ENCODE measurements around the gene OR4Q2. TPM values are rescaled to one million over a fixed set of nuclear protein-coding genes. Genes with fewer than 3 reads are reported as not detected.
"Not testable (repeated sequence)": the region's sequence is repeated elsewhere in the genome, so short reads cannot be mapped to it uniquely, and the experiment has no call there.

The OR4Q2 gene
- total RNA-seq (2014; rRNA removed; shearing (Covaris generic)): not detected in 2 replicates
- not detected in 2 replicates for total RNA-seq (2022)
- Bru-seq, nascent RNA: not detected
- not detected for BruChase-seq, experiment 1, labeled RNA remaining after a 6-hour chase
- BruChase-seq, experiment 2, labeled RNA remaining after a 2-hour chase: not detected
- long read RNA-seq: 0 reads

GRCh38 chr14:20001863-20002262 is at the start of gene OR4Q2:
Gene OR4Q2 (plus strand): TSS chr14:20002163.
- Histone ChIP-seq H3K27ac (ENCODE audit: low read depth, low read length, poor library complexity, severe bottlenecking) (no peak within 1 kb of the TSS), H3K4me3 (ENCODE audit: low read depth, low read length, poor library complexity, severe bottlenecking) (no peak within 1 kb of the TSS), H3K79me2 (ENCODE audit: insufficient read depth, low read depth, low read length) (no peaks in the 10 kb centered on the region), H3K36me3 (ENCODE audit: insufficient read depth, low read length) (no peaks in the 10 kb centered on the region), H3K4me1 (ENCODE audit: insufficient read depth, low read length, poor library complexity, severe bottlenecking) (no peaks in the 10 kb centered on the region), H4K20me1 (ENCODE audit: insufficient read depth, low read length) (no peaks in the 10 kb centered on the region), H3K4me2 (ENCODE audit: low read length) (no peak within 1 kb of the TSS), H3K9me2 (ENCODE audit: insufficient read depth, low read length) (no peaks in the 10 kb centered on the region), H3K9me3 (ENCODE audit: low read length) (no peaks in the 10 kb centered on the region), H2AFZ (ENCODE audit: low read length) (no peak within 1 kb of the TSS)
- no peak for DNase-seq (ENCODE audit: low spot score)
- TF ChIP-seq CTCF (conservative IDR thresholded peaks at IDR 0.05; ENCODE audit: low read length) (no peak), EZH2phosphoT487 (IDR thresholded peaks at IDR 0.05; ENCODE audit: borderline replicate concordance, low read depth, low read length) (no peak)
- intact Hi-C loops (cut with micrococcal nuclease; ENCODE audit: unreplicated experiment): no loop called here
- BruUV-seq (replicated peaks): no TSS peak
- ChIA-PET POLR2A (no interaction called here), CTCF (ENCODE audit: unreplicated experiment) (no interaction called here)

- intact Hi-C loops (cut with micrococcal nuclease; ENCODE audit: unreplicated experiment); BruUV-seq (replicated peaks): not testable (repeated sequence)
Observed at GRCh38 chr14:19969735-19970134, 32.2 kb upstream of the OR4Q2 start.

GRCh38 chr14:19974844-19975243 is 27.1 kb upstream of the OR4Q2 start:
- H3K4me1 ChIP-seq (ENCODE audit: insufficient read depth, low read length, poor library complexity, severe bottlenecking): no peaks in the 10 kb centered on the region
- ChIA-PET POLR2A (interaction anchor here (1.0 kb wide), 1 partner anchor 12 kb away, joined by 3 read pairs; no protein-coding TSS in a partner anchor), CTCF (ENCODE audit: unreplicated experiment) (no interaction called here)
- H3K27ac ChIP-seq (ENCODE audit: low read depth, low read length, poor library complexity, severe bottlenecking): no peak overlapping the region
- no peaks in the 10 kb centered on the region for H4K20me1 ChIP-seq (ENCODE audit: insufficient read depth, low read length)
- no peak overlapping the region for H3K4me3 ChIP-seq (ENCODE audit: low read depth, low read length, poor library complexity, severe bottlenecking)
- no peaks in the 10 kb centered on the region for H3K36me3 ChIP-seq (ENCODE audit: insufficient read depth, low read length)
- no TSS peak for BruUV-seq (replicated peaks)
- no peaks in the 10 kb centered on the region for H3K9me2 ChIP-seq (ENCODE audit: insufficient read depth, low read length)
- no peaks in the 10 kb centered on the region for H3K9me3 ChIP-seq (ENCODE audit: low read length)
- H3K4me2 ChIP-seq (ENCODE audit: low read length): no peak overlapping the region
- H3K79me2 ChIP-seq (ENCODE audit: insufficient read depth, low read depth, low read length): no peaks in the 10 kb centered on the region
- H2AFZ ChIP-seq (ENCODE audit: low read length): no peak overlapping the region
- intact Hi-C loops (cut with micrococcal nuclease; ENCODE audit: unreplicated experiment): no loop called here
- TF ChIP-seq CTCF (conservative IDR thresholded peaks at IDR 0.05; ENCODE audit: low read length) (no peak), EZH2phosphoT487 (IDR thresholded peaks at IDR 0.05; ENCODE audit: borderline replicate concordance, low read depth, low read length) (no peak)
- DNase-seq (ENCODE audit: low spot score): no peak

More at GRCh38 chr14:19969735-19970134, 32.2 kb upstream of the OR4Q2 start:
- H3K36me3 ChIP-seq (ENCODE audit: insufficient read depth, low read length); DNase-seq (ENCODE audit: low spot score); H3K9me2 ChIP-seq (ENCODE audit: insufficient read depth, low read length); H4K20me1 ChIP-seq (ENCODE audit: insufficient read depth, low read length); CTCF ChIA-PET (ENCODE audit: unreplicated experiment); H3K9me3 ChIP-seq (ENCODE audit: low read length); H3K4me2 ChIP-seq (ENCODE audit: low read length); POLR2A ChIA-PET; H3K4me1 ChIP-seq (ENCODE audit: insufficient read depth, low read length, poor library complexity, severe bottlenecking); H2AFZ ChIP-seq (ENCODE audit: low read length); H3K79me2 ChIP-seq (ENCODE audit: insufficient read depth, low read depth, low read length); H3K4me3 ChIP-seq (ENCODE audit: low read depth, low read length, poor library complexity, severe bottlenecking); H3K27ac ChIP-seq (ENCODE audit: low read depth, low read length, poor library complexity, severe bottlenecking): not testable (repeated sequence)
